SK-N-SH (cell line): ENCODE results near the gene NAALADL1. TPM values are rescaled to one million over a fixed set of nuclear protein-coding genes. Genes with fewer than 3 reads are reported as not detected.

Experiments
- CTCF ChIA-PET: fragments of 300-600, 350-600 bp; formaldehyde crosslinking; extraction: SDS; loops from one replicate; lab custom pipeline; 2021; lab: Yijun Ruan, JAX
- POLR2A ChIA-PET: fragments of 350-600 bp; sonication (Branson Sonifier 250); formaldehyde crosslinking; extraction: SDS; loops from one replicate; lab custom pipeline; 2020; ENCODE audit warnings: antibody characterized with exemption, inconsistent platforms; lab: Yijun Ruan, JAX
- DNase-seq: peaks from one replicate; pipeline ENCODE4 v3.0.0; 2012
- H2AFZ ChIP-seq: fragments of 200-600 bp; sonication (generic); 2 replicates; pipeline ENCODE4 v1.8.1; 2016; ENCODE audit warnings: antibody characterized with exemption, mild to moderate bottlenecking, low read depth
- H3F3A ChIP-seq: fragments of 200-600 bp; sonication (generic); replicated peaks from 2 replicates; pipeline ENCODE3; 2016; ENCODE audit warnings: antibody characterized with exemption, mild to moderate bottlenecking; ENCODE audit not compliant: insufficient read depth
- H3K27ac ChIP-seq, 2 experiments: fragments of 200-500 bp in 1 of 2; fragments of 200-600 bp in 1 of 2; sonication (Bioruptor generic) in 1 of 2; sonication (generic), shearing (Covaris generic) in 1 of 2; 2 replicates each; pipeline versions ENCODE4 v1.5.1 to v1.6.1; 2014 to 2016; ENCODE audit warnings: low read depth in 2 of 2, inconsistent platforms in 1 of 2, low read length in 1 of 2, mild to moderate bottlenecking in 1 of 2, mixed read lengths in 1 of 2
- H3K27me3 ChIP-seq: fragments of 200-600 bp; sonication (generic), shearing (Covaris generic); 2 replicates; pipeline ENCODE4 v1.6.1; 2016; ENCODE audit warnings: mixed run types; ENCODE audit not compliant: insufficient read depth
- H3K36me3 ChIP-seq, 2 experiments: fragments of 200-500 bp in 1 of 2; fragments of 200-600 bp in 1 of 2; sonication (Bioruptor generic) in 1 of 2; sonication (generic) in 1 of 2; replicated peaks in 1 of 2; 2 replicates each; pipeline versions ENCODE3 to v1.5.1; 2014 to 2016; ENCODE audit warnings: low read length in 1 of 2, mild to moderate bottlenecking in 1 of 2; ENCODE audit not compliant: insufficient read depth in 2 of 2, control insufficient read depth in 1 of 2
- H3K4me1 ChIP-seq, 2 experiments: fragments of 200-500 bp in 1 of 2; fragments of 200-600 bp in 1 of 2; sonication (Bioruptor generic) in 1 of 2; sonication (generic), shearing (Covaris generic) in 1 of 2; 2 replicates each; pipeline versions ENCODE4 v1.5.1 to v1.6.1; 2014 to 2016; ENCODE audit warnings: low read depth in 1 of 2, low read length in 1 of 2, mixed run types in 1 of 2; ENCODE audit not compliant: insufficient read depth in 2 of 2, control insufficient read depth in 1 of 2
- H3K4me2 ChIP-seq: fragments of 200-600 bp; sonication (generic), shearing (Covaris generic); 2 replicates; pipeline ENCODE4 v1.6.1; 2017; ENCODE audit warnings: mixed run types
- H3K4me3 ChIP-seq, 2 experiments: fragments of 200-500 bp in 1 of 2; fragments of 200-600 bp in 1 of 2; sonication (Bioruptor generic) in 1 of 2; sonication (generic), shearing (Covaris generic) in 1 of 2; 2 replicates each; pipeline versions ENCODE4 v1.5.1 to v1.8.1; 2014 to 2016; ENCODE audit warnings: low read depth in 2 of 2, inconsistent platforms in 1 of 2, low read length in 1 of 2, mild to moderate bottlenecking in 1 of 2, mixed read lengths in 1 of 2, moderate library complexity in 1 of 2
- H3K79me2 ChIP-seq: fragments of 200-600 bp; sonication (generic); 2 replicates; pipeline ENCODE4 v1.8.1; 2017; ENCODE audit warnings: mild to moderate bottlenecking; ENCODE audit not compliant: insufficient read depth
- H3K9ac ChIP-seq: fragments of 200-600 bp; sonication (generic); 2 replicates; pipeline ENCODE4 v1.6.1; 2017; ENCODE audit warnings: mixed run types
- H3K9me2 ChIP-seq: fragments of 200-600 bp; sonication (generic); 2 replicates; pipeline ENCODE4 v1.6.1; 2017; ENCODE audit warnings: mixed run types
- H3K9me3 ChIP-seq: fragments of 200-600 bp; sonication (generic); 2 replicates; pipeline ENCODE4 v1.6.1; 2017; ENCODE audit warnings: mixed run types, mild to moderate bottlenecking, moderate library complexity
- H4K20me1 ChIP-seq: fragments of 200-600 bp; sonication (generic); 2 replicates; pipeline ENCODE4 v1.6.1; 2017; ENCODE audit warnings: mild to moderate bottlenecking, mixed run types; ENCODE audit not compliant: insufficient read depth
- CHD2 ChIP-seq: fragments of 150-350 bp; IDR thresholded peaks from 2 replicates; pipeline ENCODE4 v1.6.1; 2018; ENCODE audit warnings: low read length; ENCODE audit not compliant: partially characterized antibody
- CTCF ChIP-seq: fragments of 200-600 bp; sonication (generic); IDR thresholded peaks from 2 replicates; pipeline ENCODE4 v1.6.1; 2017; ENCODE audit warnings: antibody characterized with exemption, mild to moderate bottlenecking, moderate library complexity
- ELF1 ChIP-seq: IDR thresholded peaks from 2 replicates; pipeline ENCODE4 v1.4.0; 2012
- EP300 ChIP-seq, 2 experiments: IDR thresholded peaks; 2 replicates each; pipeline versions ENCODE4 v1.4.0 to v1.6.1; 2012; ENCODE audit warnings: borderline replicate concordance in 1 of 2, low read depth in 1 of 2, low read length in 1 of 2
- FOXJ3 ChIP-seq: sonication (generic); formaldehyde crosslinking; IDR thresholded peaks from 2 replicates; pipeline ENCODE4 v1.5.1; 2020; ENCODE audit warnings: mild to moderate bottlenecking, missing genetic modification reagents
- GATA2 ChIP-seq: sonication (generic); formaldehyde crosslinking; IDR thresholded peaks from 2 replicates; pipeline ENCODE4 v1.5.0; 2020; ENCODE audit warnings: mild to moderate bottlenecking, missing genetic modification reagents
- JUND ChIP-seq: IDR thresholded peaks from 2 replicates; pipeline ENCODE4 v1.4.0; 2012
- MXI1 ChIP-seq: IDR thresholded peaks from 2 replicates; pipeline ENCODE4 v1.6.1; 2012; ENCODE audit warnings: mild to moderate bottlenecking, low read depth, low read length, improper control_type of control experiment
- RAD21 ChIP-seq: IDR thresholded peaks from 2 replicates; pipeline ENCODE4 v1.6.1; 2012; ENCODE audit warnings: mild to moderate bottlenecking, low read length
- RFX5 ChIP-seq: IDR thresholded peaks from 2 replicates; pipeline ENCODE4 v1.6.1; 2012; ENCODE audit warnings: mild to moderate bottlenecking, improper control_type of control experiment, low read length
- SIN3A ChIP-seq: IDR thresholded peaks from 2 replicates; pipeline ENCODE4 v1.6.1; 2012; ENCODE audit warnings: low read depth, mild to moderate bottlenecking, low read length, moderate library complexity, borderline replicate concordance
- TAF1 ChIP-seq: IDR thresholded peaks from 2 replicates; pipeline ENCODE4 v1.6.1; 2012; ENCODE audit warnings: low read depth, mild to moderate bottlenecking, low read length, moderate library complexity, borderline replicate concordance
- USF1 ChIP-seq: IDR thresholded peaks from 2 replicates; pipeline ENCODE4 v1.4.0; 2012; ENCODE audit warnings: low read depth, borderline replicate concordance
- YY1 ChIP-seq: IDR thresholded peaks from 2 replicates; pipeline ENCODE4 v1.4.0; 2012; ENCODE audit warnings: low read depth, mild to moderate bottlenecking
- WGBS: methylation state at CpG from one replicate; pipeline ENCODE4 v1.1.6; 2017; ENCODE audit warnings: low lambda C conversion rate; 5-methylcytosine and 5-hydroxymethylcytosine counted together
- polyA plus RNA-seq, 3 experiments: library from polyadenylated mRNA; depleted of rRNA; stranded (reverse); fragments of >200 nt; gene quantifications; 2 replicates each; pipeline ENCODE4 v1.2.3, GENCODE V29; 2012
- TF ChIP-seq, protein P1 (sequence below): IDR thresholded peaks from 2 replicates; pipeline ENCODE4 v1.4.0; 2012; ENCODE audit warnings: low read depth, borderline replicate concordance
- TF ChIP-seq, protein P2 (sequence below): IDR thresholded peaks from 2 replicates; pipeline ENCODE4; 2012

Gene NAALADL1
- polyA plus RNA-seq, 1 of the 3 experiments (the other 2 are of a cell fraction) = not detected

GRCh38 chr11:65087827-65088226 lies 29.5 kb upstream of the NAALADL1 start:
- H3K9me3 ChIP-seq = no peaks in the 10 kb centered on the region
- H3K27ac ChIP-seq = no peak overlapping the region
- no peak for DNase-seq
- TF ChIP-seq CHD2 (no peak), RAD21 (no peak), EP300 (IDR thresholded peaks at IDR 0.05; ENCODE audit: borderline replicate concordance in 1 of 2, low read depth in 1 of 2, low read length in 1 of 2) (no peak), TAF1 (no peak), ELF1 (no peak), YY1 (no peak), GATA2 (CRISPR knock-in tag) (no peak), CTCF (no peak), USF1 (no peak), JUND (no peak), MXI1 (no peak), RFX5 (no peak), SIN3A (no peak), FOXJ3 (CRISPR knock-in tag) (no peak)
- TF ChIP-seq, protein P1, sequence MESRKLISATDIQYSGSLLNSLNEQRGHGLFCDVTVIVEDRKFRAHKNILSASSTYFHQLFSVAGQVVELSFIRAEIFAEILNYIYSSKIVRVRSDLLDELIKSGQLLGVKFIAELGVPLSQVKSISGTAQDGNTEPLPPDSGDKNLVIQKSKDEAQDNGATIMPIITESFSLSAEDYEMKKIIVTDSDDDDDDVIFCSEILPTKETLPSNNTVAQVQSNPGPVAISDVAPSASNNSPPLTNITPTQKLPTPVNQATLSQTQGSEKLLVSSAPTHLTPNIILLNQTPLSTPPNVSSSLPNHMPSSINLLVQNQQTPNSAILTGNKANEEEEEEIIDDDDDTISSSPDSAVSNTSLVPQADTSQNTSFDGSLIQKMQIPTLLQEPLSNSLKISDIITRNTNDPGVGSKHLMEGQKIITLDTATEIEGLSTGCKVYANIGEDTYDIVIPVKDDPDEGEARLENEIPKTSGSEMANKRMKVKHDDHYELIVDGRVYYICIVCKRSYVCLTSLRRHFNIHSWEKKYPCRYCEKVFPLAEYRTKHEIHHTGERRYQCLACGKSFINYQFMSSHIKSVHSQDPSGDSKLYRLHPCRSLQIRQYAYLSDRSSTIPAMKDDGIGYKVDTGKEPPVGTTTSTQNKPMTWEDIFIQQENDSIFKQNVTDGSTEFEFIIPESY = no peak
- TF ChIP-seq, protein P2, sequence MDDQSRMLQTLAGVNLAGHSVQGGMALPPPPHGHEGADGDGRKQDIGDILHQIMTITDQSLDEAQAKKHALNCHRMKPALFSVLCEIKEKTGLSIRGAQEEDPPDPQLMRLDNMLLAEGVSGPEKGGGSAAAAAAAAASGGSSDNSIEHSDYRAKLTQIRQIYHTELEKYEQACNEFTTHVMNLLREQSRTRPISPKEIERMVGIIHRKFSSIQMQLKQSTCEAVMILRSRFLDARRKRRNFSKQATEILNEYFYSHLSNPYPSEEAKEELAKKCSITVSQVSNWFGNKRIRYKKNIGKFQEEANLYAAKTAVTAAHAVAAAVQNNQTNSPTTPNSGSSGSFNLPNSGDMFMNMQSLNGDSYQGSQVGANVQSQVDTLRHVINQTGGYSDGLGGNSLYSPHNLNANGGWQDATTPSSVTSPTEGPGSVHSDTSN = no peak
- peaks cover 8 to 39% of the 10 kb centered on the region in 2 experiments for H3K36me3 ChIP-seq
- no peaks in the 10 kb centered on the region for H3K9me2 ChIP-seq
- 96% methylated on average over 4 of the region's 15 CpGs for WGBS
- H4K20me1 ChIP-seq = no peaks in the 10 kb centered on the region
- peaks cover 28% of the 10 kb centered on the region for H3K79me2 ChIP-seq
- no peaks in the 10 kb centered on the region for H3K27me3 ChIP-seq
- H2AFZ ChIP-seq = no peak overlapping the region
- CTCF ChIA-PET = interaction anchor here (1.6 kb wide), 1 partner anchor 74 kb away, joined by 5 read pairs; the partner anchor contains the start of gene ARL2
- H3K4me2 ChIP-seq = no peak overlapping the region
- peaks cover 8 to 17% of the 10 kb centered on the region in 2 experiments for H3K4me1 ChIP-seq
- peaks cover 8% of the 10 kb centered on the region for H3F3A ChIP-seq
- no peak overlapping the region for H3K4me3 ChIP-seq
- POLR2A ChIA-PET = no interaction called here
- H3K9ac ChIP-seq = no peak overlapping the region
